Esophagus muscularis mucosa (tissue), 4 donors: ENCODE results near the gene TMEM123. TPM values are rescaled to one million over a fixed set of nuclear protein-coding genes. Genes with fewer than 3 reads are reported as not detected.

Experiments used
- DNase-seq: peaks from one replicate; pipeline ENCODE4 v3.0.0-alpha.2; 2017; ENCODE audit errors: extremely low spot score
- H3K27ac ChIP-seq, 4 donors: fragments of 200-600 bp; sonication (generic); replicated peaks in 1 of 4; 1 replicate in 3 of 4; 2 replicates in 1 of 4; pipeline ENCODE4 v1.5.1; 2016 to 2019; ENCODE audit warnings: mild to moderate bottlenecking in 1 of 4
- H3K27me3 ChIP-seq, 4 donors: fragments of 200-600 bp; sonication (generic); one replicate each; pipeline versions ENCODE4 v1.5.1 to v1.6.0; 2016 to 2019
- H3K36me3 ChIP-seq, 4 donors: fragments of 200-600 bp; sonication (generic); one replicate each; pipeline ENCODE4 v1.5.1; 2016 to 2019
- H3K4me1 ChIP-seq, 4 donors: fragments of 200-600 bp; sonication (generic); one replicate each; pipeline ENCODE4 v1.5.1; 2016 to 2019
- H3K4me3 ChIP-seq, 4 donors: fragments of 200-600 bp; sonication (generic); 1 replicate in 2 of 4; 2 replicates in 2 of 4; pipeline ENCODE4 v1.5.1; 2016 to 2019; ENCODE audit warnings: mild to moderate bottlenecking in 4 of 4, moderate library complexity in 1 of 4
- H3K9me3 ChIP-seq, 4 donors: fragments of 200-600 bp; sonication (generic); 1 replicate in 3 of 4; 2 replicates in 1 of 4; pipeline ENCODE4 v1.5.1; 2016 to 2019
- CTCF ChIP-seq, 3 experiments: fragments of 200-600 bp in 2 of 3; fragments of 450-650 bp in 1 of 3; sonication (generic) in 2 of 3; IDR thresholded peaks; one replicate each; pipeline ENCODE4 v1.5.1; 2017 to 2019; ENCODE audit warnings: antibody characterized with exemption in 3 of 3, mild to moderate bottlenecking in 2 of 3, moderate library complexity in 1 of 3
- EP300 ChIP-seq: sonication (generic); formaldehyde crosslinking; IDR thresholded peaks from one replicate; pipeline ENCODE4 v1.6.1; 2017; ENCODE audit warnings: antibody characterized with exemption
- POLR2A ChIP-seq: fragments of 450-650 bp; IDR thresholded peaks from one replicate; pipeline ENCODE4 v1.6.1; 2017; ENCODE audit warnings: antibody characterized with exemption, moderate library complexity, mild to moderate bottlenecking, low read depth
- POLR2AphosphoS5 ChIP-seq, 2 donors: sonication (generic); formaldehyde crosslinking; IDR thresholded peaks; one replicate each; pipeline ENCODE4 v1.6.1; 2017; ENCODE audit warnings: antibody characterized with exemption in 2 of 2
- WGBS: methylation state at CpG from one replicate; pipeline ENCODE4 v1.1.5; 2018; 5-methylcytosine and 5-hydroxymethylcytosine counted together
- intact Hi-C: fragments of 100-400 bp; cut with DNase I; formaldehyde crosslinking; loops from one replicate; pipeline ENCODE4 v1.15.1; 2023
- total RNA-seq, 4 donors: library from RNA; depleted of rRNA; stranded (reverse); fragments of >200 nt; gene quantifications; one replicate each; pipeline versions ENCODE4 v1.1.0 to v1.2.1, GENCODE V29; 2016

The TMEM123 gene
- total RNA-seq, 4 donors from 2014 or later, result 82.7 to 116 (median 88.8) TPM

GRCh38 chr11:102416976-102417375, 35.6 kb downstream of the TMEM123 start:
- no peak for DNase-seq
- Histone ChIP-seq H3K27me3 (no peaks in the 10 kb centered on the region), H3K4me3 (no peak overlapping the region), H3K9me3 (peaks cover 0 to 11% (median 3%) of the 10 kb centered on the region in 4 donors), H3K4me1 (peaks cover 0 to 23% (median 10%) of the 10 kb centered on the region in 4 donors), H3K36me3 (no peaks in the 10 kb centered on the region), H3K27ac (no peak overlapping the region)
- 91% methylated on average over 2 of the region's 2 CpGs for WGBS
- intact Hi-C loops, result no loop called here
- no peak for TF ChIP-seq POLR2A
- TF ChIP-seq POLR2AphosphoS5 (IDR thresholded peaks at IDR 0.05), result no peak
- no peak for TF ChIP-seq CTCF (IDR thresholded peaks at IDR 0.05)
- no peak for TF ChIP-seq EP300

GRCh38 chr11:102415304-102415916, 37.2 kb downstream of the TMEM123 start:
- Histone ChIP-seq H3K27ac (no peak overlapping the region), H3K4me1 (peaks cover 2 to 30% (median 8%) of the 10 kb centered on the region in 4 donors), H3K27me3 (no peaks in the 10 kb centered on the region), H3K36me3 (no peaks in the 10 kb centered on the region), H3K4me3 (no peak overlapping the region), H3K9me3 (peaks cover 0 to 11% (median 3%) of the 10 kb centered on the region in 4 donors)
- no peak for DNase-seq
- WGBS, result 83% methylated on average over 1 of the region's 1 CpG
- intact Hi-C loops, result no loop called here
- no peak for TF ChIP-seq POLR2AphosphoS5 (IDR thresholded peaks at IDR 0.05)
- TF ChIP-seq POLR2A, result no peak

GRCh38 chr11:102414559-102414958, 38.0 kb downstream of the TMEM123 start:
- 93% methylated on average over 2 of the region's 2 CpGs for WGBS
- no peak overlapping the region for H3K4me3 ChIP-seq
- no peaks in the 10 kb centered on the region for H3K27me3 ChIP-seq
- TF ChIP-seq POLR2A (no peak), CTCF (IDR thresholded peaks at IDR 0.05) (no peak), POLR2AphosphoS5 (IDR thresholded peaks at IDR 0.05) (no peak), EP300 (no peak)
- H3K36me3 ChIP-seq, result no peaks in the 10 kb centered on the region
- DNase-seq, result no peak
- peaks cover 3 to 25% (median 7%) of the 10 kb centered on the region in 4 donors for H3K4me1 ChIP-seq
- peaks cover 0 to 11% (median 3%) of the 10 kb centered on the region in 4 donors for H3K9me3 ChIP-seq
- intact Hi-C loops, result no loop called here
- no peak overlapping the region for H3K27ac ChIP-seq

GRCh38 chr11:102413497-102413896, 39.1 kb downstream of the TMEM123 start:
- 96% methylated on average over 4 of the region's 4 CpGs for WGBS
- Histone ChIP-seq H3K27me3 (no peaks in the 10 kb centered on the region), H3K27ac (no peak overlapping the region), H3K4me3 (no peak overlapping the region), H3K4me1 (peaks cover 3 to 21% (median 7%) of the 10 kb centered on the region in 4 donors), H3K9me3 (peaks cover 0 to 11% (median 3%) of the 10 kb centered on the region in 4 donors), H3K36me3 (no peaks in the 10 kb centered on the region)
- TF ChIP-seq CTCF (IDR thresholded peaks at IDR 0.05), result no peak
- no peak for TF ChIP-seq POLR2A
- no peak for TF ChIP-seq POLR2AphosphoS5 (IDR thresholded peaks at IDR 0.05)
- TF ChIP-seq EP300, result no peak
- intact Hi-C loops, result no loop called here
- no peak for DNase-seq

GRCh38 chr11:102411142-102411541, 41.4 kb downstream of the TMEM123 start:
- intact Hi-C loops, result no loop called here
- DNase-seq, result no peak

More at GRCh38 chr11:102411142-102411541, 41.4 kb downstream of the TMEM123 start:
- no peak overlapping the region for H3K4me3 ChIP-seq
- no peaks in the 10 kb centered on the region for H3K9me3 ChIP-seq
- 94% methylated on average over 7 of the region's 7 CpGs for WGBS
- TF ChIP-seq POLR2AphosphoS5 (IDR thresholded peaks at IDR 0.05) (no peak), CTCF (IDR thresholded peaks at IDR 0.05) (no peak), EP300 (no peak), POLR2A (no peak)
- H3K36me3 ChIP-seq, result peaks cover 0 to 5% (median under 1%) of the 10 kb centered on the region in 4 donors
- H3K27me3 ChIP-seq, result no peaks in the 10 kb centered on the region
- peaks cover 3 to 33% (median 23%) of the 10 kb centered on the region in 4 donors for H3K4me1 ChIP-seq
- no peak overlapping the region for H3K27ac ChIP-seq
